Measurements from ENCODE around the gene PAM.

DNA sequence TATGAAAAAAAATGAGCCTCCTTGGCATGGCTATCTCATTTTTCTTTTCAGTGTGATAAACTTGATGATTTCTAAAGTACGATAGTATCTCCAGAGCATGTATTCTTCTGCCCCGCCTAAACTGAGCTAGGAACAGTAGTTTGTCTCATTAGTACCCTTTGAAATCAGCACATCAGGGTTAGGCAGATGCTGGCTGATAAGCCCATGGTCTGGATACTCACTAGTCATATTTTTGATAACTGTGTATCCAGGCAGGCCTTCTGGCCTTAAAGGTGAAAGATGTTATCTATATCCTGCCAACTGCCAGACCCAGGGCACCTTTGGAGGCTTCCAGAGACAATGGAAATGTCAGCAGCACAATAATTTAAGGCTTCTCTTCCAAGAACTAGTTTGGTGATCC, 261.1 kb downstream of the PAM start:
- TF ChIP-seq SUZ12 (IDR thresholded peaks at IDR 0.05; ENCODE audit: extremely low read depth, insufficient read depth, insufficient read length), result no peak
- no peak for TF ChIP-seq YY1 (IDR thresholded peaks at IDR 0.05; ENCODE audit: insufficient read depth, insufficient read length)
